ENCODE data around the gene SAMD10. TPM values are rescaled to one million over a fixed set of nuclear protein-coding genes. Genes with fewer than 3 reads are reported as not detected.
"Not testable (repeated sequence)": the region's sequence is repeated elsewhere in the genome, so short reads cannot be mapped to it uniquely, and the experiment has no call there.

Gene SAMD10
- total RNA-seq, 2 experiments from 2014 or later, result 20.5 to 21.8 TPM

GRCh38 chr20:63966172-63966943 lies 13.1 kb downstream of the SAMD10 start:
- intact Hi-C loops (cut with micrococcal nuclease), result no loop called here
- no peak overlapping the region for H3K27ac Mint-ChIP-seq
- peak; percentile 6 for DNase-seq
- CTCF ChIA-PET, result no interaction called here
- H3K27me3 Mint-ChIP-seq (ENCODE audit: low read depth), result no peaks in the 10 kb centered on the region
- H3K4me1 Mint-ChIP-seq (ENCODE audit: low read depth), result peaks cover 10% of the 10 kb centered on the region
- peaks cover 4% of the 10 kb centered on the region for H3K36me3 Mint-ChIP-seq (ENCODE audit: low read depth)
- H3K9me3 Mint-ChIP-seq, result no peaks in the 10 kb centered on the region
- H3K4me3 Mint-ChIP-seq, result no peak overlapping the region

- Mint-ChIP-seq H3K36me3 (ENCODE audit: low read depth) (peaks cover 10% of the 10 kb centered on the region), H3K4me1 (ENCODE audit: low read depth) (peaks cover 8% of the 10 kb centered on the region)
- CTCF ChIA-PET, result no interaction called here
Measured at GRCh38 chr20:63964412-63964811, 15.0 kb downstream of the SAMD10 start.

GRCh38 chr20:63963784-63964301 lies 15.6 kb downstream of the SAMD10 start:
- CTCF ChIA-PET, result no interaction called here
- H3K36me3 Mint-ChIP-seq (ENCODE audit: low read depth), result peaks cover 10% of the 10 kb centered on the region
- H3K4me3 Mint-ChIP-seq, result no peak overlapping the region
- no peak overlapping the region for H3K27ac Mint-ChIP-seq
- H3K4me1 Mint-ChIP-seq (ENCODE audit: low read depth), result peaks cover 6% of the 10 kb centered on the region
- no peaks in the 10 kb centered on the region for H3K9me3 Mint-ChIP-seq
- intact Hi-C loops (cut with micrococcal nuclease), result no loop called here
- peak; percentile 3 for DNase-seq
- no peaks in the 10 kb centered on the region for H3K27me3 Mint-ChIP-seq (ENCODE audit: low read depth)

More at GRCh38 chr20:63964412-63964811, 15.0 kb downstream of the SAMD10 start:
- Mint-ChIP-seq H3K27ac (no peak overlapping the region), H3K4me3 (no peak overlapping the region), H3K27me3 (ENCODE audit: low read depth) (no peaks in the 10 kb centered on the region), H3K9me3 (no peaks in the 10 kb centered on the region)
- intact Hi-C loops (cut with micrococcal nuclease), result no loop called here
- no peak for DNase-seq

GRCh38 chr20:63963348-63963741 lies 16.1 kb downstream of the SAMD10 start:
- H3K27me3 Mint-ChIP-seq (ENCODE audit: low read depth), result no peaks in the 10 kb centered on the region
- CTCF ChIA-PET, result no interaction called here
- H3K27ac Mint-ChIP-seq, result no peak overlapping the region
- intact Hi-C loops (cut with micrococcal nuclease), result no loop called here
- DNase-seq, result no peak
- no peak overlapping the region for H3K4me3 Mint-ChIP-seq
- H3K36me3 Mint-ChIP-seq (ENCODE audit: low read depth), result peaks cover 8% of the 10 kb centered on the region
- H3K9me3 Mint-ChIP-seq, result no peaks in the 10 kb centered on the region
- H3K4me1 Mint-ChIP-seq (ENCODE audit: low read depth), result peaks cover 1% of the 10 kb centered on the region

GRCh38 chr20:63962426-63963347 lies 16.8 kb downstream of the SAMD10 start:
- Mint-ChIP-seq H3K9me3 (no peaks in the 10 kb centered on the region), H3K4me1 (ENCODE audit: low read depth) (peaks cover 6% of the 10 kb centered on the region), H3K27ac (no peak overlapping the region), H3K27me3 (ENCODE audit: low read depth) (no peaks in the 10 kb centered on the region), H3K36me3 (ENCODE audit: low read depth) (peaks cover 8% of the 10 kb centered on the region), H3K4me3 (no peak overlapping the region)
- no peak for DNase-seq
- CTCF ChIA-PET, result interaction anchor here (1.3 kb wide), 1 partner anchor 11 kb away, joined by 4 read pairs; no protein-coding TSS in a partner anchor
- intact Hi-C loops (cut with micrococcal nuclease), result no loop called here

GRCh38 chr20:63961664-63962425 lies 17.6 kb downstream of the SAMD10 start:
- H3K9me3 Mint-ChIP-seq, result no peaks in the 10 kb centered on the region
- H3K4me1 Mint-ChIP-seq (ENCODE audit: low read depth), result peaks cover 13% of the 10 kb centered on the region
- H3K27me3 Mint-ChIP-seq (ENCODE audit: low read depth), result no peaks in the 10 kb centered on the region
- no peak for DNase-seq
- intact Hi-C loops (cut with micrococcal nuclease), result no loop called here
- CTCF ChIA-PET, result interaction anchor here (0.5 to 1.3 kb wide), 2 partner anchors 12 to 51 kb away, joined by 4 to 5 read pairs; no protein-coding TSS in a partner anchor
- peaks cover 8% of the 10 kb centered on the region for H3K36me3 Mint-ChIP-seq (ENCODE audit: low read depth)
- no peak overlapping the region for H3K27ac Mint-ChIP-seq
- no peak overlapping the region for H3K4me3 Mint-ChIP-seq

- peaks cover 15% of the 10 kb centered on the region for H3K4me1 Mint-ChIP-seq (ENCODE audit: low read depth)
- intact Hi-C loops (cut with micrococcal nuclease); DNase-seq; H3K36me3 Mint-ChIP-seq (ENCODE audit: low read depth); H3K27me3 Mint-ChIP-seq (ENCODE audit: low read depth); H3K4me3 Mint-ChIP-seq; H3K9me3 Mint-ChIP-seq; H3K27ac Mint-ChIP-seq: not testable (repeated sequence)
- CTCF ChIA-PET, result interaction anchor here (1.3 kb wide), 1 partner anchor 13 kb away, joined by 4 read pairs; no protein-coding TSS in a partner anchor
Measured at GRCh38 chr20:63960654-63961621, 18.5 kb downstream of the SAMD10 start.

- Mint-ChIP-seq H3K4me3 (no peak overlapping the region), H3K9me3 (no peaks in the 10 kb centered on the region), H3K27ac (no peak overlapping the region), H3K4me1 (ENCODE audit: low read depth) (peaks cover 20% of the 10 kb centered on the region), H3K36me3 (ENCODE audit: low read depth) (peaks cover 8% of the 10 kb centered on the region), H3K27me3 (ENCODE audit: low read depth) (no peaks in the 10 kb centered on the region)
- CTCF ChIA-PET, result no interaction called here
- no peak for DNase-seq
- intact Hi-C loops (cut with micrococcal nuclease), result loop anchor here (5.0 kb wide), 1 partner anchor 302 kb away; the partner anchor contains the start of gene RTEL1
Measured at GRCh38 chr20:63959699-63960075, 19.8 kb downstream of the SAMD10 start.

GRCh38 chr20:63958964-63959698 lies 20.3 kb downstream of the SAMD10 start:
- Mint-ChIP-seq H3K4me3 (no peak overlapping the region), H3K27me3 (ENCODE audit: low read depth) (no peaks in the 10 kb centered on the region), H3K4me1 (ENCODE audit: low read depth) (peaks cover 26% of the 10 kb centered on the region), H3K27ac (no peak overlapping the region), H3K36me3 (ENCODE audit: low read depth) (peaks cover 8% of the 10 kb centered on the region), H3K9me3 (no peaks in the 10 kb centered on the region)
- intact Hi-C loops (cut with micrococcal nuclease), result loop anchor here (5.0 kb wide), 1 partner anchor 302 kb away; the partner anchor contains the start of gene RTEL1
- no peak for DNase-seq
- CTCF ChIA-PET, result no interaction called here

GRCh38 chr20:63958471-63958870 lies 21.0 kb downstream of the SAMD10 start:
- Mint-ChIP-seq H3K27ac (peak overlapping the region; percentile 85), H3K9me3 (no peaks in the 10 kb centered on the region), H3K4me1 (ENCODE audit: low read depth) (peaks cover 32% of the 10 kb centered on the region), H3K36me3 (ENCODE audit: low read depth) (peaks cover 9% of the 10 kb centered on the region), H3K27me3 (ENCODE audit: low read depth) (no peaks in the 10 kb centered on the region), H3K4me3 (no peak overlapping the region)
- intact Hi-C loops (cut with micrococcal nuclease), result loop anchor here (5.0 kb wide), 1 partner anchor 301 kb away; the partner anchor contains the start of gene RTEL1
- CTCF ChIA-PET, result no interaction called here
- no peak for DNase-seq

All from activated naive CD4-positive, alpha-beta T cell treated with anti-CD3 and anti-CD28 coated beads for 36 hours (primary cell).